ENCODE measurements around the gene TRAF7.
A peak's percentile ranks its signal among the peaks of the same experiment; 100 is the strongest.
"Not testable (repeated sequence)": the region's sequence is repeated elsewhere in the genome, so short reads cannot be mapped to it uniquely, and the experiment has no call there.

GRCh38 chr16:2121325-2121724, 34.3 kb upstream of the TRAF7 start:
- TF ChIP-seq CTCF (IDR thresholded peaks at IDR 0.05; ENCODE audit: low read length) = peak; percentile 14; the same call in 1 of the 2 replicates
- TF ChIP-seq EZH2 (optimal IDR thresholded peaks at IDR 0.05; ENCODE audit: low read depth, low read length); EZH2phosphoT487 (IDR thresholded peaks at IDR 0.05; ENCODE audit: low read length): not testable (repeated sequence)

Measured in MM.1S (cell line).